Stimulated activated CD4-positive, alpha-beta T cell treated with anti-CD3 and anti-CD28 coated beads, Interleukin-4, amount 100 ng/mL, for 4 hours (primary cell): Measurements from ENCODE around the gene SEMA6B.
"Not testable (repeated sequence)": the region's sequence is repeated elsewhere in the genome, so short reads cannot be mapped to it uniquely, and the experiment has no call there.

ENCODE experiments used
- DNase-seq, 2 experiments: peaks; one replicate each; pipeline ENCODE4 v3.0.0-alpha.2; 2020

Gene SEMA6B

GRCh38 chr19:4559569-4559968 is at the start of gene SEMA6B:
Gene SEMA6B (minus strand): TSS chr19:4559684. CDS start chr19:4558457, 1,227 bp downstream.
- DNase-seq: no peak

- DNase-seq: no peak
Observed at GRCh38 chr19:4606921-4607678, 47.6 kb upstream of the SEMA6B start.

GRCh38 chr19:4606181-4606580 is 46.7 kb upstream of the SEMA6B start:
- DNase-seq: no peak

- no peak for DNase-seq
Observed at GRCh38 chr19:4604912-4605311, 45.4 kb upstream of the SEMA6B start.

DNA sequence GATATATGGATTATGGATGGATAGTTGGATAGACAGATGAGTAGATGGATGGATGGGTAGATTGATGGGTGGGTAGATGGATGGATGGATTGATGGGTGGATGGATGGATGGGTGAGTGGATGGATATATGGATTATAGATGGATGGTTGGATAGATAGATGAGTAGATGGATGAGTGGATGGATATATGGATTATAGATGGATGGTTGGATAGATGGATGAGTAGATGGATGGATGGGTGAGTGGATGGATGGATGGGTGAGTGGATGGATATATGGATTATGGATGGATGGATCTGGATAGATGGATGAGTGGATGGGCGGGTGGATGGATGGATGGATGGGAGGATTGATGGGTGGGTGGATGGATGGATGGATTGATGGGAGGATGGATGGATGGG is 43.4 kb upstream of the SEMA6B start:
- DNase-seq: no peak

DNA sequence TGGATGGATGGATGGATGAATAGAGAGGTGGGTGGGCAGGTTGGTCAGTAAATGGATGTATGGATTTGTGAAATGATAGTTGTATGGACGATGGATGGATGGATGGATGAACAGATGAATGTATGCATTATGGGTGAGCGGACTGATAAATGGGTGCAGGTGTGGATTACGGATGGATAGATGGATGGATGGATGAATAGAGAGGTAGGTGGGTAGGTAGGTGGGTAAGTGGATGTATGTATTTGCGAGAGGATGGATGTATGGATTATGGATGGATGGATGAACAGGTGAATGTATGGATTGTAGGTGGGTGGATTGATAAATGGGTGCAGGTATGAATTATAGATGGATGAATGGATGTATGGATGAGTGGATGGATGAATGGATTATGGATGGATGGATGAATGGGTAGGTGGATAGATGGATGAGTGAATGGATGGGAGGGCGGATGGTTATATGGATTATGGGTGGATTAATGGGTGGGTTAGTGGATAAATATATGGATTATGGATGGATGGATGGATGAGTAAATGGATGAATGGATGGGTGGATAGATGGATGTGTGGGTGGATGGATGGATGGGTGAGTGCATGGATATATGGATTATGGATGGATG is 42.8 kb upstream of the SEMA6B start:
- no peak for DNase-seq

GRCh38 chr19:4600893-4601292 is 41.4 kb upstream of the SEMA6B start:
- DNase-seq: no peak

- DNase-seq: no peak
Observed at GRCh38 chr19:4600082-4600481, 40.6 kb upstream of the SEMA6B start.

- no peak for DNase-seq
Observed at GRCh38 chr19:4598712-4599111, 39.2 kb upstream of the SEMA6B start.

DNA sequence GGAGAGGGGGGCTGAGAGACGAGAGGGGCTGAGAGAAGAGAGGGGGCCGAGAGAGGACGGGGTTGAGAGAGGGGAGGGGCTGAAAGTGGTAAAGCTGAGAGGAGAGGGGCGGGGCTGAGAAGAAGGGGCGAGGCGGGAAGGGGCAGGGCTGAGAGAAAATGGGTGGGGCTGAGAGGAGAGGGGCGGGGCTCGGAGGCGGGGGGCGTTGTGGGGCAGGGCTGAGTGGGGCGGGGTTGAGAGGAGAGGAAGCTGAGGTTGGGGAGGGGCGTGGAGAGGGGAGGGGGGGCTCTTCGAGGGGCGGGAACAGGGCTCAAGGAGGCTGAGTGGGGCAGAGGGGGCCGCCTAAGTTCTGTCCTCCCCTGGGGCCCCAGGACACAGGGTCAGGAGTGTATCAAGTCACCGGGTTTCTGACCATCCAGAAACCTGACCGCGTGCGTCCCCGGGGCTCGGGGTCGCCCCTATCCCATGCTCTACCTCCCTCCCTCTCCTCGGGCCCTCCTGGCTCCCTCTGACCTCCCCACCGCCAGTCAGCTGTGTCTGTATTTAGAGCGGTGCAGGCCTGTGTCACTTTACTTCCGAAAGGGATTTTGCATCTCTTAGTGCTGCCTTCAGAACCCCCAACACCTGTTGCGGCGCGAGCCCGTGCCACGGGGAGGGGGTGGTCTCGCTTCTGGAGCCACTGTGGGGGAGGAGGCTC is 38.6 kb upstream of the SEMA6B start:
- peak; percentile 13 to 36 for DNase-seq

GRCh38 chr19:4597278-4597974 is 37.9 kb upstream of the SEMA6B start:
- peak in 1 of 2 experiments; percentile 6 for DNase-seq

- no peak for DNase-seq
Observed at GRCh38 chr19:4596033-4596904, 36.8 kb upstream of the SEMA6B start.

DNA sequence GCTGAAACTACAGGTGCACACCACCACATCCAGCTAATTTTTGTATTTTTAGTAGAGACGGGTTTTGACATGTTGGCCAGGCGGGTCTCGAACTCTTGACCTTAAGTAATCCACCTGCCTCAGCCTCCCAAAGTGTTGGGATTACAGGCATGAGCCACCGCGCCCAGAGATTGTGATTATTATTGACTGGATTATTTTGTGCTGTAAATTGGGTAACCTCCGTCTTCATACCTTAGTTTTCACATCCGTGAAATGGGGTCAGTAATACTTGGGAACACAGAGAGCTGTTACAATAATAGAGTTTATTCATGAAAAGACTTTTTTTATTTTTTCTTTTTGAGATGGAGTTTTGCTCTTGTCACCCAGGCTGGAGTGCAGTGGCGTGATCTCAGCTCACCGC is 35.7 kb upstream of the SEMA6B start:
- DNase-seq: not testable (repeated sequence)

DNA sequence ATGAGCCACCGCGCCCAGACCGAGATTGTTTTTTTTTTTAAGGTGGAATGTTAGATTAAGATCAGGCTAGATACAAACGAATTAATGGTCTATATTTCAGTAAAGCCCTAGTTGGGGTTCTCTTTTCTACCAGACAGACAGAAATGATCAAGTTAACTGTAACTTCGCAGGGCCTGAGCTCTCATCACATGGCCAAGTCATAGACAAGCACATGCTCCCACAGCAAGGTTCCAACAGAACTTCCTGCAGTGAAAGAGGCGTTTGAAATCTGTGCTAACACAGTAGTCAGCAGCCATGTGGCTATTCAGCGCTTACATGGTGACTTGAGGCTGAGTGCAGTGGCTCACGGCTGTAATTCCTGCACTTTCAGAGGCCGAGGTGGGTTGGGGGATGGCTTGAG is 34.7 kb upstream of the SEMA6B start:
- DNase-seq: no peak

GRCh38 chr19:4593409-4593851 is 33.9 kb upstream of the SEMA6B start:
- no peak for DNase-seq

DNA sequence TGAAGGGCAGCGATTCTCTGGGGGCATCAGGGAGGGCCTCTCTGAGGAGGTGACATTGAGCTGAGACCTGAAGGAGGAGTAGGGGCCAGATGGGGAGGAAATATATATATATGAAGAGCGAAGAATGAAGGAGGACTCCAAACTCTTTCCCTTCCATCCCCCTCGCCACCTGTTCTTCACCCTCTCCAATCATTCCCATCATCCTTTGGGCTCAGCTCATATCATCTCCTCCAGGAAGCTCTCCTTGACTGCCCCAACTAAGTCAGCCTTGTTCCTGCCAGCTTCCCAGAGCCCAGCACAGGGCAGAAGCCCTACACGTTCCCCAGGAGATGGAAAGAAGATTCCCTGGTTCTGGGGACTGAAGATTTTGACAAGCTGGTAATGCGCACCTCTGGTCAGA is 33.0 kb upstream of the SEMA6B start:
- no peak for DNase-seq

DNA sequence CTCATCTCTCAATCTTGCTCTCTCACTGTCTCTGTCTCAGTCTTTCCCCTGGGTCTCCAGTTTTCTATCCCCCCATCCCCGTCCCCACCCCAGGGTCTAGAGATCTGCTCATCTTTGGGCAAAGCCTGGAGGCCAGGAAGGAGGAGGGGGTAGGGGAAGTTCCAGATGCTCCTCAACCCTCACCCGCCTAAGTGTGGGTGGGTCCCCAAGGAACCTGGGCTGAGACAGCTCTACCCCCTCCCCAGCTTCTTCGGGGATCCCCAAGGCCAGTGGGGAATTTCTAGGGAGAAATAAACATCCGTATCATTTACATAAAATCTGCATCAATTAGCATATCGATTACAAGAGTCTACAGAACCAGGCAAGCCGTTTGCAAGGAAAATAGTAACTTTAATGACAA is 31.8 kb upstream of the SEMA6B start:
- no peak for DNase-seq

GRCh38 chr19:4590559-4590958 is 31.1 kb upstream of the SEMA6B start:
- no peak for DNase-seq

DNA sequence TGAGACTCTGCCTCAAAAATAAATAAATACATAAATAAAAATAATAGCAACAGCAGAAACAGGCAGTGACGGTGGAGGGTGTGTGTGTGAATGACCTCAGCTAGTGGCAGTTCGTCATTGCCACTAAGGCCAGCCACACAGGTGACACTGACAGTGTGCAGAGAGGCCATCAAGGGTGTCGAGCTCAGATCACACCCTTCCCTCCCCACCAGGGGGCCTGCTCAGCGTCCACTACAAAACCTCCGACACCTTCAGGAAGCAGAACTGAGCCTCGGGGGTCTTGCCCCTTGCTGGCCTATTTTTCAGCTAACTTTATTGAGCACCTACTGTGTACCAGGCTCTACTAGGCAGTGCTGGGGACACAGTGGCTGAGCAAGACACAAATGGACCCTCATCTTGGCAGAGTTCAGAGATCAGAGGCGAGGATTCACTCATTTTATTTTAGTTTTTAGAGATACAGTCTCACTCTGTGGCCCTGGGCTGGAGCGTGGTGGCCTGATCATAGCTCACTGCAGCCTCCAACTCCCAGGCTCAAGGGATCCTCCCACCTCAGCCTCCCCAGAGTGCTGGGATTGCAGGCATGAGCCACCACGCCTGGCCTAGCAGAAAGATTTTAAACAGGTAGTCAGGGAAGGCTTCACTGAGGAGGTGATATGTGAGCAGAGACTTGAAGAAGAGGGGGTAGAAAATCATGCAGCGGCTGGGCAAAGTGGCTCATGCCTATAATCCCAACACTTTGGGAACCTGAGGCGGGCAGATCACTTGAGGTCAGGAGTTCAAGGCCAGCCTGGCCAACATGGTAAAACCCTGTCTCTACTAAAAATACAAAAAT is 30.3 kb upstream of the SEMA6B start:
- DNase-seq: no peak

DNA sequence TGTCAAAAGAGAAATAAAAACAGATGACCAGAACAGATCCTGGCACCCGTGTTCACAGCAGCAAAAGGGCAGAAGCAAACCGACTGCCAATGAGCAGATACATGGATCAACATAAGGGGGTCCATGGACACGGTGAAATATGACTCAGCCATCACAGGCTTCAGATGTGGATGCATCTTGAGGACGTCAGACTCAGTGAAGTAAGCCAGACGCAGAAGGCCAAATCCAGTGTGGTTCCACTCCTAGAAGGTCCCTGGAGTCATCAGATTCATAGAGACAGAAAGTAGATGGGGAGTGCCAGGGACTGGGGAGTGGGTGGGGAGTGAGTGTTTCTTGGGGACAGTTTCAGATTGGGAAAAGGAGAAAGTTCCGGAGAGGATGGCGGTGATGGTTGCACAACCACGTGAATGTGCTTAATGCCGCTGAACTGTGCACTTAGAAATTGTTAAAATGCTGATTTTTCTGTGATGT is 28.8 kb upstream of the SEMA6B start:
- no peak for DNase-seq

GRCh38 chr19:4587527-4587926 is 28.0 kb upstream of the SEMA6B start:
- DNase-seq: no peak
